HCT116 (cell line): ENCODE results near the gene APBB1IP. TPM values are rescaled to one million over a fixed set of nuclear protein-coding genes. Genes with fewer than 3 reads are reported as not detected.

Experiments used
- ATAC-seq: fragments of 200-7000 bp; cut with Tn5 transposase; 2 replicates; pipeline ENCODE4 v1.9.1; 2020; ENCODE audit warnings: mild to moderate bottlenecking, moderate library complexity
- BruUV-seq: library from RNA; stranded (reverse); fragments of 400-500 nt; replicated peaks from 2 replicates; lab custom pipeline; 2021; lab: Mats Ljungman, UMichigan
- CTCF ChIA-PET: fragments of 300-600 bp; sonication (Branson Sonifier 250); formaldehyde crosslinking; loops from one replicate; lab custom pipeline; 2021; ENCODE audit warnings: antibody characterized with exemption; lab: Charles Lee
- POLR2A ChIA-PET: fragments of 300-600, 350-600 bp; sonication (Branson Sonifier 250); formaldehyde crosslinking; loops from one replicate; lab custom pipeline; 2021; ENCODE audit warnings: antibody characterized with exemption; lab: Charles Lee
- RAD21 ChIA-PET, 2 experiments: fragments of 300-600 bp; sonication (Branson Sonifier 250); formaldehyde crosslinking; loops; one replicate each; lab custom pipeline; 2023; ENCODE audit warnings: low total read pairs in 2 of 2; ENCODE audit not compliant: uncharacterized antibody in 2 of 2, unreplicated experiment in 2 of 2, low non-redundant PET in 1 of 2; lab: Charles Lee
- DNase-seq: peaks from one replicate; pipeline ENCODE4 v3.0.0-alpha.2; 2010; ENCODE audit warnings: low read depth, low spot score
- H2AFZ ChIP-seq: fragments of 200-600 bp; shearing (Covaris generic), sonication (generic); 2 replicates; pipeline ENCODE4 v1.6.1; 2017; ENCODE audit warnings: low read depth, mixed run types, mixed read lengths, antibody characterized with exemption, low read length; ENCODE audit not compliant: poor library complexity, severe bottlenecking
- H3K27ac ChIP-seq: 2 replicates; pipeline ENCODE4 v1.5.1; 2012; ENCODE audit warnings: low read depth, low read length
- H3K27me3 ChIP-seq: fragments of 200-600 bp; sonication (generic); 2 replicates; pipeline ENCODE4 v1.6.1; 2016; ENCODE audit warnings: mixed run types, low read length, mixed read lengths; ENCODE audit not compliant: insufficient read depth
- H3K36me3 ChIP-seq, 2 experiments: fragments of 200-500 bp in 1 of 2; fragments of 200-600 bp in 1 of 2; sonication (Bioruptor generic) in 1 of 2; sonication (generic) in 1 of 2; 2 replicates each; pipeline versions ENCODE4 v1.5.1 to v1.6.1; 2014 to 2016; ENCODE audit warnings: low read length in 2 of 2, inconsistent platforms in 1 of 2, mixed read lengths in 1 of 2, mixed run types in 1 of 2; ENCODE audit not compliant: insufficient read depth in 2 of 2, control insufficient read depth in 1 of 2
- H3K4me1 ChIP-seq, 2 experiments: fragments of 200-600 bp in 1 of 2; sonication (generic) in 1 of 2; 2 replicates each; pipeline versions ENCODE4 v1.5.1 to v1.6.1; 2012 to 2017; ENCODE audit warnings: low read length in 2 of 2, inconsistent platforms in 1 of 2, mild to moderate bottlenecking in 1 of 2, mixed read lengths in 1 of 2, mixed run types in 1 of 2, moderate library complexity in 1 of 2; ENCODE audit not compliant: insufficient read depth in 2 of 2, control insufficient read depth in 1 of 2
- H3K4me2 ChIP-seq: fragments of 200-600 bp; sonication (generic); 2 replicates; pipeline ENCODE4 v1.6.1; 2017; ENCODE audit warnings: mixed run types, low read length, mixed read lengths
- H3K4me3 ChIP-seq, 2 experiments: fragments of 200-600 bp in 1 of 2; sonication (generic) in 1 of 2; replicated peaks in 1 of 2; 2 replicates each; pipeline ENCODE4 v1.5.1; 2011 to 2016; ENCODE audit warnings: low read length in 2 of 2, control low read depth in 1 of 2, low read depth in 1 of 2, mild to moderate bottlenecking in 1 of 2, mixed read lengths in 1 of 2, mixed run types in 1 of 2
- H3K79me2 ChIP-seq: fragments of 200-600 bp; sonication (generic); 2 replicates; pipeline ENCODE4 v1.6.1; 2017; ENCODE audit warnings: mild to moderate bottlenecking, mixed run types, low read length, moderate library complexity, mixed read lengths; ENCODE audit not compliant: insufficient read depth
- H3K9ac ChIP-seq: fragments of 200-600 bp; sonication (generic); 2 replicates; pipeline ENCODE4 v1.6.1; 2016; ENCODE audit warnings: low read length, mixed read lengths
- H3K9me2 ChIP-seq: fragments of 200-600 bp; sonication (generic), shearing (Covaris generic); 2 replicates; pipeline ENCODE4 v1.6.1; 2017; ENCODE audit warnings: mixed run types, mild to moderate bottlenecking, moderate library complexity; ENCODE audit not compliant: insufficient read depth
- H3K9me3 ChIP-seq, 2 experiments: fragments of 200-500 bp in 1 of 2; fragments of 200-600 bp in 1 of 2; sonication (Bioruptor generic) in 1 of 2; sonication (generic) in 1 of 2; 2 replicates each; pipeline ENCODE4 v1.6.1; 2014 to 2017; ENCODE audit warnings: low read length in 2 of 2, mixed read lengths in 2 of 2, inconsistent platforms in 1 of 2, low read depth in 1 of 2, mild to moderate bottlenecking in 1 of 2, mixed run types in 1 of 2, moderate library complexity in 1 of 2; ENCODE audit not compliant: control insufficient read depth in 1 of 2, insufficient read depth in 1 of 2
- H4K20me1 ChIP-seq: fragments of 200-600 bp; sonication (generic), shearing (Covaris generic); 2 replicates; pipeline ENCODE4 v1.6.1; 2017; ENCODE audit warnings: mixed run types, mild to moderate bottlenecking, moderate library complexity; ENCODE audit not compliant: insufficient read depth
- CEBPB ChIP-seq: IDR thresholded peaks from 2 replicates; pipeline ENCODE4 v1.6.1; 2012; ENCODE audit warnings: low read depth
- EGR1 ChIP-seq: IDR thresholded peaks from 2 replicates; pipeline ENCODE4 v1.6.1; 2012; ENCODE audit warnings: low read depth
- ELF1 ChIP-seq: IDR thresholded peaks from 2 replicates; pipeline ENCODE4 v1.6.1; 2012; ENCODE audit warnings: low read depth, borderline replicate concordance
- EZH2 ChIP-seq: fragments of 200-600 bp; sonication (generic); IDR thresholded peaks from 2 replicates; pipeline ENCODE4 v1.6.1; 2017; ENCODE audit warnings: antibody characterized with exemption, mixed run types
- EZH2phosphoT487 ChIP-seq: fragments of 200-600 bp; IDR thresholded peaks from 2 replicates; pipeline ENCODE4 v1.6.1; 2018; ENCODE audit warnings: antibody characterized with exemption, borderline replicate concordance
- FOSL1 ChIP-seq: IDR thresholded peaks from 2 replicates; pipeline ENCODE4 v1.6.1; 2012; ENCODE audit warnings: low read depth
- JUND ChIP-seq: IDR thresholded peaks from 2 replicates; pipeline ENCODE4 v1.6.1; 2012
- POLR2A ChIP-seq: IDR thresholded peaks from 2 replicates; pipeline ENCODE4 v1.7.0; 2011; ENCODE audit warnings: borderline replicate concordance; ENCODE audit not compliant: insufficient read depth, insufficient read length; ENCODE audit errors: extremely low read depth
- POLR2AphosphoS5 ChIP-seq: IDR thresholded peaks from 2 replicates; pipeline ENCODE4 v1.6.1; 2011; ENCODE audit warnings: mild to moderate bottlenecking, low read depth, low read length, moderate library complexity
- RAD21 ChIP-seq: IDR thresholded peaks from 2 replicates; pipeline ENCODE4 v1.6.1; 2012; ENCODE audit warnings: low read depth, mild to moderate bottlenecking
- SIN3A ChIP-seq: IDR thresholded peaks from 2 replicates; pipeline ENCODE4 v1.6.1; 2012; ENCODE audit warnings: low read depth
- SRF ChIP-seq: IDR thresholded peaks from 2 replicates; pipeline ENCODE4 v1.6.1; 2012; ENCODE audit warnings: low read depth
- TCF7L2 ChIP-seq: IDR thresholded peaks from 2 replicates; pipeline ENCODE4 v1.7.0; 2011; ENCODE audit warnings: borderline replicate concordance, inconsistent platforms; ENCODE audit not compliant: insufficient read depth, insufficient read length; ENCODE audit errors: extremely low read depth
- YY1 ChIP-seq: IDR thresholded peaks from 2 replicates; pipeline ENCODE4 v1.6.1; 2011; ENCODE audit warnings: low read length, low read depth, moderate library complexity, mild to moderate bottlenecking; ENCODE audit not compliant: insufficient replicate concordance; ENCODE audit errors: extremely low read depth
- ZFX ChIP-seq: fragments of 450-650 bp; IDR thresholded peaks from 2 replicates; pipeline ENCODE4 v1.6.1; 2017
- ZNF274 ChIP-seq: fragments of 200-500 bp; sonication (Bioruptor generic); IDR thresholded peaks from 2 replicates; pipeline ENCODE4 v1.6.1; 2014; ENCODE audit warnings: mild to moderate bottlenecking, low read depth, low read length, inconsistent platforms
- intact Hi-C: fragments of 100-400 bp; cut with micrococcal nuclease; formaldehyde crosslinking; loops from 2 replicates; pipeline ENCODE4 v1.10.0; 2022
- total RNA-seq: library from RNA; stranded (reverse); gene quantifications from one replicate; pipeline ENCODE4 v1.2.1, GENCODE V29; 2021; ENCODE audit not compliant: unreplicated experiment
- TF ChIP-seq, protein P1 (sequence below): IDR thresholded peaks from 2 replicates; pipeline ENCODE4 v1.6.1; 2011; ENCODE audit warnings: mild to moderate bottlenecking, low read length, moderate library complexity; ENCODE audit not compliant: insufficient replicate concordance; ENCODE audit errors: extremely low read depth
- TF ChIP-seq, protein P2 (sequence below): IDR thresholded peaks from 2 replicates; pipeline ENCODE4 v1.6.1; 2012
- TF ChIP-seq, protein P3 (sequence below): IDR thresholded peaks from 2 replicates; pipeline ENCODE4 v1.6.1; 2012; ENCODE audit warnings: low read depth
- TF ChIP-seq, protein P4 (sequence below), 3 experiments: fragments of 200-600 bp in 1 of 3; sonication (generic) in 1 of 3; IDR thresholded peaks in 2 of 3; conservative IDR thresholded peaks in 1 of 3; 2 replicates each; pipeline ENCODE4 v1.5.1; 2012 to 2017; ENCODE audit warnings: low read depth in 2 of 3, low read length in 2 of 3, antibody characterized with exemption in 1 of 3, borderline replicate concordance in 1 of 3, control low read depth in 1 of 3, mild to moderate bottlenecking in 1 of 3, mixed read lengths in 1 of 3, mixed run types in 1 of 3, moderate library complexity in 1 of 3; ENCODE audit not compliant: insufficient read depth in 1 of 3

Gene APBB1IP
- total RNA-seq, 1 experiment from 2014 or later = 0.27 TPM

DNA sequence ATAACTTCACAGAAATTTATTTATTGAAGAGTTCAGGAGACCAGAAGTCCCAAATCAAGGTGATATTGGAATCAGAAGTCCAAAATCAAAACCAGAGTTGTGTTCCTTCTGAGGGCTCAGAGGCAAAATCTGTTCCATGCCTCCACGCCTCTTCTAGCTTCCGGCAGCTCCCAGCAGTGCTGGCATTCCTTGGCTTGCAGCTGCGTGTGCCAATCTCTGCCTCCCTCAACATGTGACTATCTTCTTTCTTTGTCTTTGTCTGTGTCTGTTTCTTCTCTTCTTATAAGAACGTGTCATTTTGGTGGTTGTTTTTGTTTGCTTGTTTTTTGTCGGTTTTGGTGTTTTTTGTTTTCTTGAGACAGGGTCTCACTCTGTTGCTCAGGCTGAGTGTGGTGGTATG is 116.1 kb downstream of the APBB1IP start:
- Histone ChIP-seq H3K27me3 (peaks cover 22% of the 10 kb centered on the region; the same call in 1 of the 2 replicates), H3K9me3 (no peaks in the 10 kb centered on the region), H3K27ac (no peak overlapping the region), H3K4me1 (peaks cover 0 to 7% of the 10 kb centered on the region in 2 experiments; a peak in 2 of 4 replicates), H2AFZ (no peak overlapping the region), H3K9ac (no peak overlapping the region), H3K9me2 (no peaks in the 10 kb centered on the region), H3K4me2 (no peak overlapping the region), H3K4me3 (no peak overlapping the region), H3K79me2 (no peaks in the 10 kb centered on the region), H3K36me3 (no peaks in the 10 kb centered on the region), H4K20me1 (no peaks in the 10 kb centered on the region)
- ATAC-seq (no peak), DNase-seq (no peak)
- CTCF ChIA-PET = interaction anchor here (3.6 kb wide), 1 partner anchor 220 kb away, joined by 40 read pairs; no protein-coding TSS in a partner anchor
- POLR2A ChIA-PET = no interaction called here
- RAD21 ChIA-PET = no interaction called here
- no TSS peak for BruUV-seq
- TF ChIP-seq YY1 (no peak), TCF7L2 (no peak), JUND (no peak), FOSL1 (no peak), CEBPB (no peak), ELF1 (no peak), POLR2AphosphoS5 (no peak), RAD21 (no peak), EGR1 (no peak), SIN3A (no peak), SRF (no peak), ZFX (no peak), POLR2A (no peak), ZNF274 (no peak), EZH2phosphoT487 (no peak), EZH2 (no peak)
- TF ChIP-seq, protein P1, sequence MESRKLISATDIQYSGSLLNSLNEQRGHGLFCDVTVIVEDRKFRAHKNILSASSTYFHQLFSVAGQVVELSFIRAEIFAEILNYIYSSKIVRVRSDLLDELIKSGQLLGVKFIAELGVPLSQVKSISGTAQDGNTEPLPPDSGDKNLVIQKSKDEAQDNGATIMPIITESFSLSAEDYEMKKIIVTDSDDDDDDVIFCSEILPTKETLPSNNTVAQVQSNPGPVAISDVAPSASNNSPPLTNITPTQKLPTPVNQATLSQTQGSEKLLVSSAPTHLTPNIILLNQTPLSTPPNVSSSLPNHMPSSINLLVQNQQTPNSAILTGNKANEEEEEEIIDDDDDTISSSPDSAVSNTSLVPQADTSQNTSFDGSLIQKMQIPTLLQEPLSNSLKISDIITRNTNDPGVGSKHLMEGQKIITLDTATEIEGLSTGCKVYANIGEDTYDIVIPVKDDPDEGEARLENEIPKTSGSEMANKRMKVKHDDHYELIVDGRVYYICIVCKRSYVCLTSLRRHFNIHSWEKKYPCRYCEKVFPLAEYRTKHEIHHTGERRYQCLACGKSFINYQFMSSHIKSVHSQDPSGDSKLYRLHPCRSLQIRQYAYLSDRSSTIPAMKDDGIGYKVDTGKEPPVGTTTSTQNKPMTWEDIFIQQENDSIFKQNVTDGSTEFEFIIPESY = no peak
- TF ChIP-seq, protein P2, sequence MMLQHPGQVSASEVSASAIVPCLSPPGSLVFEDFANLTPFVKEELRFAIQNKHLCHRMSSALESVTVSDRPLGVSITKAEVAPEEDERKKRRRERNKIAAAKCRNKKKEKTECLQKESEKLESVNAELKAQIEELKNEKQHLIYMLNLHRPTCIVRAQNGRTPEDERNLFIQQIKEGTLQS = no peak
- TF ChIP-seq, protein P3, sequence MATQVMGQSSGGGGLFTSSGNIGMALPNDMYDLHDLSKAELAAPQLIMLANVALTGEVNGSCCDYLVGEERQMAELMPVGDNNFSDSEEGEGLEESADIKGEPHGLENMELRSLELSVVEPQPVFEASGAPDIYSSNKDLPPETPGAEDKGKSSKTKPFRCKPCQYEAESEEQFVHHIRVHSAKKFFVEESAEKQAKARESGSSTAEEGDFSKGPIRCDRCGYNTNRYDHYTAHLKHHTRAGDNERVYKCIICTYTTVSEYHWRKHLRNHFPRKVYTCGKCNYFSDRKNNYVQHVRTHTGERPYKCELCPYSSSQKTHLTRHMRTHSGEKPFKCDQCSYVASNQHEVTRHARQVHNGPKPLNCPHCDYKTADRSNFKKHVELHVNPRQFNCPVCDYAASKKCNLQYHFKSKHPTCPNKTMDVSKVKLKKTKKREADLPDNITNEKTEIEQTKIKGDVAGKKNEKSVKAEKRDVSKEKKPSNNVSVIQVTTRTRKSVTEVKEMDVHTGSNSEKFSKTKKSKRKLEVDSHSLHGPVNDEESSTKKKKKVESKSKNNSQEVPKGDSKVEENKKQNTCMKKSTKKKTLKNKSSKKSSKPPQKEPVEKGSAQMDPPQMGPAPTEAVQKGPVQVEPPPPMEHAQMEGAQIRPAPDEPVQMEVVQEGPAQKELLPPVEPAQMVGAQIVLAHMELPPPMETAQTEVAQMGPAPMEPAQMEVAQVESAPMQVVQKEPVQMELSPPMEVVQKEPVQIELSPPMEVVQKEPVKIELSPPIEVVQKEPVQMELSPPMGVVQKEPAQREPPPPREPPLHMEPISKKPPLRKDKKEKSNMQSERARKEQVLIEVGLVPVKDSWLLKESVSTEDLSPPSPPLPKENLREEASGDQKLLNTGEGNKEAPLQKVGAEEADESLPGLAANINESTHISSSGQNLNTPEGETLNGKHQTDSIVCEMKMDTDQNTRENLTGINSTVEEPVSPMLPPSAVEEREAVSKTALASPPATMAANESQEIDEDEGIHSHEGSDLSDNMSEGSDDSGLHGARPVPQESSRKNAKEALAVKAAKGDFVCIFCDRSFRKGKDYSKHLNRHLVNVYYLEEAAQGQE = no peak
- TF ChIP-seq, protein P4, sequence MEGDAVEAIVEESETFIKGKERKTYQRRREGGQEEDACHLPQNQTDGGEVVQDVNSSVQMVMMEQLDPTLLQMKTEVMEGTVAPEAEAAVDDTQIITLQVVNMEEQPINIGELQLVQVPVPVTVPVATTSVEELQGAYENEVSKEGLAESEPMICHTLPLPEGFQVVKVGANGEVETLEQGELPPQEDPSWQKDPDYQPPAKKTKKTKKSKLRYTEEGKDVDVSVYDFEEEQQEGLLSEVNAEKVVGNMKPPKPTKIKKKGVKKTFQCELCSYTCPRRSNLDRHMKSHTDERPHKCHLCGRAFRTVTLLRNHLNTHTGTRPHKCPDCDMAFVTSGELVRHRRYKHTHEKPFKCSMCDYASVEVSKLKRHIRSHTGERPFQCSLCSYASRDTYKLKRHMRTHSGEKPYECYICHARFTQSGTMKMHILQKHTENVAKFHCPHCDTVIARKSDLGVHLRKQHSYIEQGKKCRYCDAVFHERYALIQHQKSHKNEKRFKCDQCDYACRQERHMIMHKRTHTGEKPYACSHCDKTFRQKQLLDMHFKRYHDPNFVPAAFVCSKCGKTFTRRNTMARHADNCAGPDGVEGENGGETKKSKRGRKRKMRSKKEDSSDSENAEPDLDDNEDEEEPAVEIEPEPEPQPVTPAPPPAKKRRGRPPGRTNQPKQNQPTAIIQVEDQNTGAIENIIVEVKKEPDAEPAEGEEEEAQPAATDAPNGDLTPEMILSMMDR (IDR thresholded peaks at IDR 0.05 in 2 of 3, conservative IDR thresholded peaks at IDR 0.05 in 1 of 3; ENCODE audit: borderline replicate concordance in 1 of 3, insufficient read depth in 1 of 3, low read depth in 2 of 3, low read length in 2 of 3) = no peak
- intact Hi-C loops = no loop called here
